ENCODE measurements around the gene SF3B3.
"Not testable (repeated sequence)": the region's sequence is repeated elsewhere in the genome, so short reads cannot be mapped to it uniquely, and the experiment has no call there.

Gene SF3B3

GRCh38 chr16:70512456-70512855 is 11.2 kb upstream of the SF3B3 start:
- no peak for DNase-seq (ENCODE audit: low read depth)

GRCh38 chr16:70520612-70521297 is 2.9 kb upstream of the SF3B3 start:
- no peak for DNase-seq (ENCODE audit: low read depth)

- no peak for DNase-seq (ENCODE audit: low read depth)
Observed at GRCh38 chr16:70522216-70523075, 1.2 kb upstream of the SF3B3 start.

DNA sequence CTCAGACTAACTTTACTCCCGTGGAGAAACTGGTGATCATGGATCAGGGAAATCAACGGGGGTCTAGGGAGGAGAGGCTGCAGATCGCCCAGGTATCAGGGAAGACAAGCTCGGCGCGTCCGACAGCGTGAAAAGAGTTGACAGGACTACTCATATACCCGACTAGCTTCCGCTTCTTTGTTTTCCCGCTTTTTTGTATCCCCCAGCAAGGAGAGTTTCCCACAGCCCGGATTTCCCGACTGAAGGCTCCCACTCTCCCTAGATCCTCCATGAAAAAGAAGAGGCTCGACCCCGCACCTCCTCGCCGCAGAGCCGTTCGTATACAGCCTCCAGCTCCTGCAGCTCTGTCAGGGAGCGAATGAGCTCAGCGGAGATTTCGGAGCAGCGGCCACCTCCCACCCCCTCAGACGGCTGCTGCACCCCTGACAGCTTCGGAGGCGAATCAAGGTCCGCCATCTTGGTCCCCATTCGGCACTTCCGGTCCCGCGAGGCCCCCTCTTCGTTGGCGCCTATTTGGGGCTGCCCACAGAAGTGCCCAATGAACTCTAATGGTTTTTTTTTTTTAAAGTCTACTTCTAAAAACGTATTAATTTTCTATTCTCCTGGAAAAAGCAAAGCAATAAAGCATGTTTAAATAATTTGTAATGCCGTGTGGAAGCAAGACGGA is 407 bp upstream of the SF3B3 start, which contains the start of gene COG4:
TSS of gene COG4 (minus strand) at position 479 of the 667 bp plus-strand sequence. CDS start at position 468, 11 bp downstream.
- peak; percentile 63 for DNase-seq (ENCODE audit: low read depth)

- DNase-seq (ENCODE audit: low read depth) = peak; percentile 11
Observed at GRCh38 chr16:70524399-70524825, 796 bp downstream of the SF3B3 start.

DNA sequence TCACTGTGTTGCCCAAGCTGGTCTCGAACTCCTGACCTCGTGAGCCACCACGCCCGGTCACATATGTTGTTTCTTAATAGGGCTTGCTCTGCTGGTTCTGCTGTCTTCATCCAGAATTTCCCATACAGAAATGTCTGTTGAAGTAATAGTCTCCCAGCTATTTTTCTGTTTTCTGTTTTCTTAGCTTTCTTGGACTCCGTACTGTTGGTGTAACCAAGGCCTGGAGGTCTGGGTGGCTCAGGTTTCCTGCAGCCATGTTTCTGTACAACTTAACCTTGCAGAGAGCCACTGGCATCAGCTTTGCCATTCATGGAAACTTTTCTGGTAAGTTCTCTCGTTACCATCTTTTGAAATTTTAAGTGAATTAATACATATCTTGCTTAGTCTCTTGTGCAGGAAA is 2.8 kb downstream of the SF3B3 start:
- no peak for DNase-seq (ENCODE audit: low read depth)

DNA sequence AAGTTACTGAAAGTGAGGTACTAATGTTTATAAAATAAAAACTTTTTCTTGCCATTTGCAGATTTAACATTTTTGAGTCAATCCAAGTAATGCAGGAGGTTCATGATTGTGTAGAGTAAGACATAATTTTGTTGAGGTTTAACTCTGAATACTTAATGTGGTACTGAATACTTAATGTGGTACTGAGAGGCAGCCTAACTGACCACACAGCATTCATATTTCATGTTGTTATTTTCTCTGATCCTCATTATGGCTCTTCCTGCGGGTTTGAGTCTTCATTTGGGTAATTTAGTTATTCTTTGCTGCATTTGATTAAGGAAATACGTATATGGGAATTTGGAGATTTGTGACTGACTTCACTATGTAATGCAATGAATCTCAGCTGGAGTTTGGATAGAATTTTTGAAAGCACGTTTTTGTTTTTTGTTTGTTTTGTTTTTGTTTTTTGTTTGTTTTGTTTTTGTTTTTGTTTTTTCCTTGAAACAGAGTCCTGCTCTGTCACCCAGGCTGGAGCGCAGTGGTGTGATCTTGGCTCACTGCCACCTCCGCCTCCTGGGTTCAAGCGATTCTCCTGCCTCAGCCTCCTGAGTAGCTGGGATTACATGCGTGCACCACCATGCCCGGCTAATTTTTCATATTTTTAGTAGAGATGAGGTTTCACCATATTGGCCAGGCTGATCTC is 3.8 kb downstream of the SF3B3 start:
- no peak for DNase-seq (ENCODE audit: low read depth)

DNA sequence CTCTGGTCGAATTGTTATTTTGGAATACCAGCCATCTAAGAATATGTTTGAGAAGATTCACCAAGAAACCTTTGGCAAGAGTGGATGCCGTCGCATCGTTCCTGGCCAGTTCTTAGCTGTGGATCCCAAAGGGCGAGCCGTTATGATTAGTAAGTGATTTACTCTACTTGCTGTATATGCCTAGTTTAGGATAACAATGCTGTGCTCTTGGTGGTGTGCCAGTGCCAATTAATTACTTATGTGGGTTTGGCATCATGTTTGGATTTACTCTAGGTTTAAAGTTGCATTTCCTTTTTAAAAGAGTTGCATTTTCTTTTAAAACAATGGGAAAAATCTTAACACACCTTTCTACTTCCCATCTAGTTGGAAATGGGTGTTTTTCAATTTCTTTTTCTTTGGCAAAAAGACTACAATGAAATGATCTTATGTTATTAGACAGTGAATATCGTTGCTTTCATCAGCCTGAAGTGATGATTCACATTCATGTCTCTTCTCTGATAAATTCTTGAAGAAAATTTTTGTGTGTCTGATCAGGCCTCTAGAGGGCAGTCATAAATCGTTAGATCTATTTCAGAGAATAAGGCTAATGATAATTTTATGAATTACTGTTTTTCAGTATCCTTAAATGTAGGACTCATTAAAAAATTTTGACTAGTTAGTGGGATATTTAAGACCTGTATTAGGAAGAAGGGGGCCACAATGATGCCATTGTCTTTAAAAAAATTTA is 5.6 kb downstream of the SF3B3 start:
- no peak for DNase-seq (ENCODE audit: low read depth)

GRCh38 chr16:70529954-70530353 is 6.3 kb downstream of the SF3B3 start:
- not testable (repeated sequence) for DNase-seq (ENCODE audit: low read depth)

DNA sequence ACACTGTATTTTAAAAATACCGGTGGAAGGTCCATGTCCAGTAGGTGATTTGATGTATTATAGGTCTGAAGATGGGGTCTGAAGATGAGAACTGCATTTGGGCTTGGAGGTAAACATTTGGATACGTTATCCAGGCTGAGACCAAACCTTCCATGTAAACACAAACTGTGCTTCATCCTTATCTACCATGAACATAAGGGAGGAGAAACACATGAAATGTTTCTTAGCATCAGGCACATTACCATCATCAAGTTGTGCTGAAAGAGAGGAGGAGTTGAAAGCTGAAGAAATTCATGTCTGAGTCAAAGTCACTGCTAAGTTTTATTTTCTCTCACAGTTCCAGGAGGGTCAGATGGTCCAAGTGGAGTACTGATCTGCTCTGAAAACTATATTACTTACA is 11.4 kb downstream of the SF3B3 start:
- DNase-seq (ENCODE audit: low read depth) = no peak

GRCh38 chr16:70540994-70541393 is 17.4 kb downstream of the SF3B3 start:
- DNase-seq (ENCODE audit: low read depth) = no peak

DNA sequence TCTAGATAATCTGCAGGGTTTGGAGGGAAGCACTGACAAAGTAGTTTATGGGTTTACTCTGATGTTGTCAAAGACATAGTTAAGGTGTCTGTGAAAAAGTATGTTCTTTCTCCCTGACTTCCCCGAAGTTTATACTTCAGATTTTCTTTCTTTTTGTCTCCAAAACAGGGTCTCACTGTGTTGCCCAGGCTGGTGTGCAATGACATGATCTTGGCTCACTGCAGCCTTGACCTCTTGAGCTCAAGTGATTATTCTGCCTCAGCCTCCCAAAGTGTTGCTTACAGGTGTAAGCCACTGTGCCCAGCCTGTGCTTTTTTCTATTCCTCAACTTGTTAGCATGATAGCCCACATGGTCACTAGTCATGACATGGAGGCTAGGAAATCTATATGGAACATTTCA is 20.9 kb downstream of the SF3B3 start:
- no peak for DNase-seq (ENCODE audit: low read depth)

- no peak for DNase-seq (ENCODE audit: low read depth)
Observed at GRCh38 chr16:70548936-70549335, 25.3 kb downstream of the SF3B3 start.

DNA sequence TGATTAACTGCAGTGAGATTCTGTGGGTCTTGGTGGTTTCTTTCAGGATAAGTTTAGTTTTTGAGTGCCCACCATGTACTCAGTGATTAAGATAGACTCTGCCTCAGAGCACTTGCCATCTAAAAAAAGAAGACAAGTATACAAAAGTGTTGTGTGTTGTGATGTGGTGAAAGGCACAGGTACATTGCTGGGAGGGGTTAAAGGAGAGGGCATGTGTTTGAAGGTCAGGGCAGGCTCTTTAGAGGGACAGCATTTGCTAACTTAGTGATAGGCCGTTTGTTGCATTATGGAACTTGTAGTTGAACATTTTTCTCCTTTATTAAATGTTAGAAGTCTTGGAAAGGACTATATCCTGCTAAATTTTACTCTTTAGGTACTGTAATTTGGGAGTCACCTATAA is 26.5 kb downstream of the SF3B3 start:
- no peak for DNase-seq (ENCODE audit: low read depth)

DNA sequence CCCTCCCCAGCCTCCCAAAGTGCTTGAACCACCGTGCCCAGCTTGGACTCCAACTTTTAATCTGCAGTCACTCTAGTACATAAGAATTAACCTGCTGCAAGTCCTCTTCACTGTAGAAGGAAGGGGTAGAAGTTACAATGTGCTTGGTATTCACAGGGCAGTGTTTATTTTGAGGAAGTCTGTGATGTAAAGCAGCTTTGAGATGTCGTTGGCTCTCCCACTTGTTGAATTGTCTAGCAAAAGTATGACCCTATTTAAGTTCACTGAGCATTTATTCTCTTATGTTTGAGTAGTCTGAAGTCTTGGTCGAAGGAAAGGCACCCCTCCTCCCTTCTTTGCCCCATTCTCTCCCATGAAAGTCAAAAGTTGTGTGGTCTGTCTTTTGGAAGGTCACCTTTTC is 28.2 kb downstream of the SF3B3 start:
- DNase-seq (ENCODE audit: low read depth) = no peak

DNA sequence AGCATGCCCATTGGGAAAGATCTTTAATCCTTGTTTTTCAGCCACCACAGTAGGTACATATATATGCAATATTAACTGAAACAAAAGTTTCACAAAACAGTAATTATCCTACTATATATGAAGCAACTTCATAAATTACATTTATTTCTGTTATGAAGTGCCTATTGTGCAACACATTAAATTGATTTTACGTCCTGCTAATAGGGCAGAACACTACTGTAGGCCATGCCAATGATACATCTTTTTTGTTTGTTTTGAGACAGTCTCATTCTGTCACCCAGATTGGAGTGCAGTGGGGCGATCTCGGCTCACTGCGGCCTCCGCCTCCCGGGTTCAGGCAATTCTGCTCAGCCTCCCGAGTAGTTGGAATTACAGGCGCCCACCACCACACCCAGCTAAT is 29.1 kb downstream of the SF3B3 start:
- no peak for DNase-seq (ENCODE audit: low read depth)

GRCh38 chr16:70553645-70554044 is 30.0 kb downstream of the SF3B3 start:
- DNase-seq (ENCODE audit: low read depth) = no peak

GRCh38 chr16:70556063-70556462 is 32.4 kb downstream of the SF3B3 start:
- no peak for DNase-seq (ENCODE audit: low read depth)

DNA sequence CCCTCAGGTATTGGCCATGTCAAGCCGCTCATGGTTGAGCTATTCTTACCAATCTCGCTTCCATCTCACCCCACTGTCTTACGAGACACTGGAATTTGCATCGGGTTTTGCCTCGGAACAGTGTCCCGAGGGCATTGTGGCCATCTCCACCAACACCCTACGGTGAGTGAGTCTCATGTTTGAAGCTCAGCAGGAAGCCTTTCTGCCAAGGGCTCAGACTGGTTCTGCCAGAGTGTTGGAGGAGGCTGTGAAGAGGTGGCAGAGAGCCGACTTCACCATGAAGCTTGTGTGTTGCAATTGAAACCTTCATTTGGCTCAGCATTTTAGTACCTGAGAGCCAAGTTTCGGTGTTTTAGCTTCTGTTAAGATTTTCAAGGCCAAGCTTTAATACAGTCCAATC is 38.0 kb downstream of the SF3B3 start:
- DNase-seq (ENCODE audit: low read depth) = no peak

DNA sequence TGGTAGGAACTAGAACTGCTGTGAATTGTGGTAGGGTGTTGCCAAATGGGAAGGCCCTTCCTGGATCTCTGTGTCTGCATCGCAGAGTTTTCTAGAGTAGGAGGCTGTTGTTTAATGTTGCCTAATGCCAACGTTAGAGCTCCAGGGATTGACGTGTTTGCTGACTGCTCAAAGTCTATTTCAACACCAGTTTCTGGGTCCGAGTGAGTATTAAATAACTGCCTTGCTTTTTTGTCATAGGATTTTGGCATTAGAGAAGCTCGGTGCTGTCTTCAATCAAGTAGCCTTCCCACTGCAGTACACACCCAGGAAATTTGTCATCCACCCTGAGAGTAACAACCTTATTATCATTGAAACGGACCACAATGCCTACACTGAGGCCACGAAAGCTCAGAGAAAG is 40.0 kb downstream of the SF3B3 start:
- no peak for DNase-seq (ENCODE audit: low read depth)

DNA sequence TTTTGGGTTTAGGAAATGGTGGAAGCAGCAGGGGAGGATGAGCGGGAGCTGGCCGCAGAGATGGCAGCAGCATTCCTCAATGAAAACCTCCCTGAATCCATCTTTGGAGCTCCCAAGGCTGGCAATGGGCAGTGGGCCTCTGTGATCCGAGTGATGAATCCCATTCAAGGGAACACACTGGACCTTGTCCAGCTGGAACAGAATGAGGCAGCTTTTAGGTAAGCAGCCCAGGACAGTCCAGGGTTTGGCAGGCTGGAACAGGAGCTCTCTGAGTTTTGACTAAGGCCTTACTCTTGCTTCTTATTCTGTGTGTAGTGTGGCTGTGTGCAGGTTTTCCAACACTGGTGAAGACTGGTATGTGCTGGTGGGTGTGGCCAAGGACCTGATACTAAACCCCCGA is 41.4 kb downstream of the SF3B3 start:
- no peak for DNase-seq (ENCODE audit: low read depth)

All from stimulated activated CD8-positive, alpha-beta memory T cell treated with anti-CD3 and anti-CD28 coated beads, Interleukin-15, amount 100 ng/mL, for 24 hours (primary cell).